ENCODE measurements around the gene NR6A1.

GRCh38 chr9:124683043-124683442 is 88.1 kb downstream of the NR6A1 start:
- TF ChIP-seq CTCF (IDR thresholded peaks at IDR 0.05; ENCODE audit: poor library complexity, severe bottlenecking) (no peak), REST (IDR thresholded peaks at IDR 0.05; ENCODE audit: borderline replicate concordance) (no peak), SMC3 (conservative IDR thresholded peaks at IDR 0.05; ENCODE audit: poor library complexity) (no peak), EZH2 (IDR thresholded peaks at IDR 0.05; ENCODE audit: borderline replicate concordance, insufficient read depth, low read length, poor library complexity, severe bottlenecking) (no peak), EP300 (conservative IDR thresholded peaks at IDR 0.05; ENCODE audit: poor library complexity, severe bottlenecking) (no peak), RAD21 (conservative IDR thresholded peaks at IDR 0.05) (no peak), POLR2AphosphoS5 (IDR thresholded peaks at IDR 0.05) (no peak), MXI1 (conservative IDR thresholded peaks at IDR 0.05; ENCODE audit: poor library complexity, severe bottlenecking) (no peak)
